Measurements from ENCODE around the gene ABCA9. TPM values are rescaled to one million over a fixed set of nuclear protein-coding genes. Genes with fewer than 3 reads are reported as not detected.

The ABCA9 gene
- total and polyA plus RNA-seq, 2 of the 13 experiments (the other 11 are each of a cell fraction or from before 2014, with no cell fraction given), result 0.04 TPM; not detected in 1

- TF ChIP-seq TIGD3 (CRISPR knock-in tag; IDR thresholded peaks at IDR 0.05; ENCODE audit: borderline replicate concordance), result no peak
- TF ChIP-seq KIAA2018 (CRISPR knock-in tag; IDR thresholded peaks at IDR 0.05; ENCODE audit: borderline replicate concordance), result no peak
- no peak for TF ChIP-seq FOXP1 (IDR thresholded peaks at IDR 0.05)
- TF ChIP-seq FOXP1 (CRISPR knock-in tag; IDR thresholded peaks at IDR 0.05), result no peak
- TF ChIP-seq CCAR2 (optimal IDR thresholded peaks at IDR 0.05; ENCODE audit: low read depth, low read length), result no peak
- TF ChIP-seq, protein P1, sequence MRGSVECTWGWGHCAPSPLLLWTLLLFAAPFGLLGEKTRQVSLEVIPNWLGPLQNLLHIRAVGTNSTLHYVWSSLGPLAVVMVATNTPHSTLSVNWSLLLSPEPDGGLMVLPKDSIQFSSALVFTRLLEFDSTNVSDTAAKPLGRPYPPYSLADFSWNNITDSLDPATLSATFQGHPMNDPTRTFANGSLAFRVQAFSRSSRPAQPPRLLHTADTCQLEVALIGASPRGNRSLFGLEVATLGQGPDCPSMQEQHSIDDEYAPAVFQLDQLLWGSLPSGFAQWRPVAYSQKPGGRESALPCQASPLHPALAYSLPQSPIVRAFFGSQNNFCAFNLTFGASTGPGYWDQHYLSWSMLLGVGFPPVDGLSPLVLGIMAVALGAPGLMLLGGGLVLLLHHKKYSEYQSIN (CRISPR knock-in tag; IDR thresholded peaks at IDR 0.05; ENCODE audit: borderline replicate concordance), result no peak
- 0 out of 2 replicates have a peak, but pooled peaks have one; percentile 49 for TF ChIP-seq YEATS4 (CRISPR knock-in tag; IDR thresholded peaks at IDR 0.05; ENCODE audit: borderline replicate concordance)
- TF ChIP-seq FLYWCH1 (CRISPR knock-in tag; IDR thresholded peaks at IDR 0.05), result no peak
- no peak for TF ChIP-seq ZNF367 (CRISPR knock-in tag; IDR thresholded peaks at IDR 0.05; ENCODE audit: borderline replicate concordance)
- TF ChIP-seq ISL2 (CRISPR knock-in tag; IDR thresholded peaks at IDR 0.05), result peak; percentile 59; the same call in 1 of the 2 replicates
- TF ChIP-seq ZBTB38 (CRISPR knock-in tag; IDR thresholded peaks at IDR 0.05), result no peak
- no peak for TF ChIP-seq ZNF543 (CRISPR knock-in tag; IDR thresholded peaks at IDR 0.05)
- no peak for TF ChIP-seq NFE2L2 (IDR thresholded peaks at IDR 0.05; ENCODE audit: low read length)
- TF ChIP-seq, protein P2, sequence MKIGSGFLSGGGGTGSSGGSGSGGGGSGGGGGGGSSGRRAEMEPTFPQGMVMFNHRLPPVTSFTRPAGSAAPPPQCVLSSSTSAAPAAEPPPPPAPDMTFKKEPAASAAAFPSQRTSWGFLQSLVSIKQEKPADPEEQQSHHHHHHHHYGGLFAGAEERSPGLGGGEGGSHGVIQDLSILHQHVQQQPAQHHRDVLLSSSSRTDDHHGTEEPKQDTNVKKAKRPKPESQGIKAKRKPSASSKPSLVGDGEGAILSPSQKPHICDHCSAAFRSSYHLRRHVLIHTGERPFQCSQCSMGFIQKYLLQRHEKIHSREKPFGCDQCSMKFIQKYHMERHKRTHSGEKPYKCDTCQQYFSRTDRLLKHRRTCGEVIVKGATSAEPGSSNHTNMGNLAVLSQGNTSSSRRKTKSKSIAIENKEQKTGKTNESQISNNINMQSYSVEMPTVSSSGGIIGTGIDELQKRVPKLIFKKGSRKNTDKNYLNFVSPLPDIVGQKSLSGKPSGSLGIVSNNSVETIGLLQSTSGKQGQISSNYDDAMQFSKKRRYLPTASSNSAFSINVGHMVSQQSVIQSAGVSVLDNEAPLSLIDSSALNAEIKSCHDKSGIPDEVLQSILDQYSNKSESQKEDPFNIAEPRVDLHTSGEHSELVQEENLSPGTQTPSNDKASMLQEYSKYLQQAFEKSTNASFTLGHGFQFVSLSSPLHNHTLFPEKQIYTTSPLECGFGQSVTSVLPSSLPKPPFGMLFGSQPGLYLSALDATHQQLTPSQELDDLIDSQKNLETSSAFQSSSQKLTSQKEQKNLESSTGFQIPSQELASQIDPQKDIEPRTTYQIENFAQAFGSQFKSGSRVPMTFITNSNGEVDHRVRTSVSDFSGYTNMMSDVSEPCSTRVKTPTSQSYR (CRISPR knock-in tag; IDR thresholded peaks at IDR 0.05; ENCODE audit: borderline replicate concordance), result no peak
- no peak for TF ChIP-seq HOXA5 (CRISPR knock-in tag; IDR thresholded peaks at IDR 0.05)
Observed at GRCh38 chr17:68937890-68938514, 122.7 kb downstream of the ABCA9 start (continued).
